Measurements from ENCODE around the gene RNASE9. TPM values are rescaled to one million over a fixed set of nuclear protein-coding genes. Genes with fewer than 3 reads are reported as not detected.

Gene RNASE9
- total and polyA plus RNA-seq, 9 of the 15 experiments (the other 6 are each of a cell fraction or from before 2014, with no cell fraction given): not detected

- 24% methylated on average over 5 of the region's 5 CpGs for WGBS (ENCODE audit: insufficient coverage, low coverage, missing lambda C conversion rate)
- DNase-seq (ENCODE audit: extremely low read depth in 1 of 4, low spot score in 3 of 4): no peak
- in situ Hi-C loops (cut with MboI): loop anchor here (10.0 kb wide), 1 partner anchor 193 kb away; the partner anchor contains the start of gene TEP1
Measured at GRCh38 chr14:20607617-20608016, 46.8 kb upstream of the RNASE9 start.

More at GRCh38 chr14:20607617-20608016, 46.8 kb upstream of the RNASE9 start:
- POLR2A ChIA-PET: interaction anchor here (0.9 to 1.3 kb wide), 2 partner anchors 78 to 138 kb away, joined by 3 to 4 read pairs; partner anchors contain the start of gene PNP
- no peak overlapping the region for H3K9ac ChIP-seq (ENCODE audit: insufficient read depth in 1 of 2, low read depth in 2 of 2, low read length in 2 of 2)
- BruUV-seq (replicated peaks): no TSS peak
- H3K4me2 ChIP-seq (ENCODE audit: insufficient read depth, low read length): no peak overlapping the region
- TF ChIP-seq SMAD4 (CRISPR knock-in tag; conservative IDR thresholded peaks at IDR 0.05) (no peak), SAFB (IDR thresholded peaks at IDR 0.05; ENCODE audit: borderline replicate concordance, low read depth, low read length) (no peak), ZBTB12 (CRISPR knock-in tag; IDR thresholded peaks at IDR 0.05) (no peak), ZNF449 (CRISPR knock-in tag; IDR thresholded peaks at IDR 0.05) (no peak), ETV1 (tag; conservative IDR thresholded peaks at IDR 0.05; ENCODE audit: low read depth) (no peak), ZNF431 (CRISPR knock-in tag; IDR thresholded peaks at IDR 0.05) (no peak), ZNF444 (CRISPR knock-in tag; IDR thresholded peaks at IDR 0.05) (no peak), E4F1 (CRISPR knock-in tag; IDR thresholded peaks at IDR 0.05; ENCODE audit: borderline replicate concordance) (no peak), ATF3 (IDR thresholded peaks at IDR 0.05) (no peak), ATF3 (CRISPR knock-in tag; conservative IDR thresholded peaks at IDR 0.05) (no peak), SRSF1 (IDR thresholded peaks at IDR 0.05; ENCODE audit: low read depth, low read length) (no peak), ZBTB34 (CRISPR knock-in tag; IDR thresholded peaks at IDR 0.05) (no peak)
- CTCF ChIA-PET (ENCODE audit: low intra/inter-chr PET ratio): interaction anchor here (1.0 to 3.4 kb wide), 4 partner anchors 76 to 280 kb away, joined by 3 to 49 read pairs (median 8); no protein-coding TSS in a partner anchor
- H3K79me2 ChIP-seq (ENCODE audit: control insufficient read depth, insufficient read depth, low read length): no peaks in the 10 kb centered on the region
- intact Hi-C loops (cut with micrococcal nuclease): loop anchor here (2.0 to 5.0 kb wide), 4 partner anchors 60 to 345 kb away; partner anchors contain the start of gene APEX1
- H2AFZ ChIP-seq (ENCODE audit: low read depth, low read length): 0 out of 2 replicates have a peak overlapping the region, but pooled peaks have one; percentile 21
- peaks cover 0 to 9% of the 10 kb centered on the region in 2 experiments; a peak in 3 of 5 replicates for H3K4me1 ChIP-seq (replicated peaks in 1 of 2; ENCODE audit: control insufficient read depth in 2 of 2, insufficient read depth in 2 of 2, low read length in 2 of 2)
- ATAC-seq (no peak), FAIRE-seq (no peak)
- no peaks in the 10 kb centered on the region for H4K20me1 ChIP-seq (replicated peaks; ENCODE audit: control insufficient read depth, insufficient read depth, low read length)
- no peaks in the 10 kb centered on the region for H3K36me3 ChIP-seq (ENCODE audit: control insufficient read depth, insufficient read depth, low read length)
- H3K9me3 ChIP-seq (replicated peaks; ENCODE audit: control insufficient read depth, insufficient read depth, low read depth, low read length): no peaks in the 10 kb centered on the region
- no peaks in the 10 kb centered on the region for H3K27me3 ChIP-seq (ENCODE audit: control insufficient read depth in 2 of 2, insufficient read depth in 2 of 2, low read length in 2 of 2)
- no peaks in the 10 kb centered on the region for H3K9me1 ChIP-seq (ENCODE audit: control insufficient read depth, insufficient read depth, low read length)
- no peak overlapping the region for H3K4me3 ChIP-seq
- H3K27ac ChIP-seq (ENCODE audit: extremely low read depth, low read depth, low read length): no peak overlapping the region
